ENCODE data around the gene UCHL5.
"Not testable (repeated sequence)": the region's sequence is repeated elsewhere in the genome, so short reads cannot be mapped to it uniquely, and the experiment has no call there.

UCHL5 gene

GRCh38 chr1:193077991-193078390 is 18.8 kb upstream of the UCHL5 start:
- DNase-seq (ENCODE audit: low spot score in 2 of 2) (no peak), ATAC-seq (no peak)
- H3K36me3 Mint-ChIP-seq, result peaks cover 80% of the 10 kb centered on the region
- no peak overlapping the region for H3K4me3 Mint-ChIP-seq
- H3K4me1 Mint-ChIP-seq, result no peaks in the 10 kb centered on the region
- H3K9me3 Mint-ChIP-seq, result no peaks in the 10 kb centered on the region
- no peak overlapping the region for H3K27ac Mint-ChIP-seq

GRCh38 chr1:193070942-193071341 is 11.8 kb upstream of the UCHL5 start:
- no peaks in the 10 kb centered on the region for H3K9me3 Mint-ChIP-seq
- DNase-seq (ENCODE audit: low spot score in 2 of 2) (no peak), ATAC-seq (peak; percentile 92)
- no peak overlapping the region for H3K4me3 Mint-ChIP-seq
- H3K27ac Mint-ChIP-seq, result peak overlapping the region; percentile 38
- peaks cover 35% of the 10 kb centered on the region for H3K36me3 Mint-ChIP-seq
- peaks cover 34% of the 10 kb centered on the region for H3K4me1 Mint-ChIP-seq

GRCh38 chr1:193070386-193070753 is 11.2 kb upstream of the UCHL5 start:
- Mint-ChIP-seq H3K4me1 (peaks cover 38% of the 10 kb centered on the region), H3K27ac (peak overlapping the region; percentile 38), H3K4me3 (peak overlapping the region; percentile 4), H3K9me3 (no peaks in the 10 kb centered on the region), H3K36me3 (peaks cover 31% of the 10 kb centered on the region)
- DNase-seq (ENCODE audit: low spot score in 2 of 2), result no peak
- no peak for ATAC-seq

- Mint-ChIP-seq H3K4me3 (peak overlapping the region; percentile 4), H3K27ac (peak overlapping the region; percentile 38), H3K36me3 (peaks cover 30% of the 10 kb centered on the region), H3K9me3 (no peaks in the 10 kb centered on the region), H3K4me1 (peaks cover 38% of the 10 kb centered on the region)
- DNase-seq (ENCODE audit: low spot score in 2 of 2), result no peak
- ATAC-seq, result no peak
Measured at GRCh38 chr1:193069748-193070385, 10.7 kb upstream of the UCHL5 start.

- no peaks in the 10 kb centered on the region for H3K9me3 Mint-ChIP-seq
- ATAC-seq (peak; percentile 60), DNase-seq (ENCODE audit: low spot score in 2 of 2) (no peak)
- H3K4me1 Mint-ChIP-seq, result peaks cover 51% of the 10 kb centered on the region
- H3K4me3 Mint-ChIP-seq, result no peak overlapping the region
- peak overlapping the region; percentile 77 for H3K27ac Mint-ChIP-seq
- H3K36me3 Mint-ChIP-seq, result peaks cover 26% of the 10 kb centered on the region
Measured at GRCh38 chr1:193068013-193068412, 8.9 kb upstream of the UCHL5 start.

- Mint-ChIP-seq H3K9me3 (no peaks in the 10 kb centered on the region), H3K4me3 (no peak overlapping the region), H3K36me3 (peaks cover 14% of the 10 kb centered on the region), H3K4me1 (peaks cover 58% of the 10 kb centered on the region), H3K27ac (peak overlapping the region; percentile 77)
- no peak for DNase-seq (ENCODE audit: low spot score in 2 of 2)
- no peak for ATAC-seq
Measured at GRCh38 chr1:193066606-193067005, 7.4 kb upstream of the UCHL5 start.

- H3K4me3 Mint-ChIP-seq, result no peak overlapping the region
- no peaks in the 10 kb centered on the region for H3K9me3 Mint-ChIP-seq
- peaks cover 60% of the 10 kb centered on the region for H3K4me1 Mint-ChIP-seq
- ATAC-seq (no peak), DNase-seq (ENCODE audit: low spot score in 2 of 2) (no peak)
- peaks cover 14% of the 10 kb centered on the region for H3K36me3 Mint-ChIP-seq
- H3K27ac Mint-ChIP-seq, result no peak overlapping the region
Measured at GRCh38 chr1:193065954-193066353, 6.8 kb upstream of the UCHL5 start.

GRCh38 chr1:193062698-193063463 is 3.7 kb upstream of the UCHL5 start:
- H3K9me3 Mint-ChIP-seq, result no peaks in the 10 kb centered on the region
- peaks cover 25% of the 10 kb centered on the region for H3K36me3 Mint-ChIP-seq
- H3K4me3 Mint-ChIP-seq, result peak overlapping the region; percentile 12
- no peak for ATAC-seq
- no peak for DNase-seq (ENCODE audit: low spot score in 2 of 2)
- H3K27ac Mint-ChIP-seq, result peak overlapping the region; percentile 40
- H3K4me1 Mint-ChIP-seq, result peaks cover 69% of the 10 kb centered on the region

GRCh38 chr1:193060938-193061337 is 1.8 kb upstream of the UCHL5 start:
- Mint-ChIP-seq H3K36me3 (peaks cover 31% of the 10 kb centered on the region), H3K27ac (peak overlapping the region; percentile 96), H3K4me3 (peak overlapping the region; percentile 90), H3K4me1 (peaks cover 66% of the 10 kb centered on the region), H3K9me3 (no peaks in the 10 kb centered on the region)
- ATAC-seq (no peak), DNase-seq (ENCODE audit: low spot score in 2 of 2) (no peak)

- Mint-ChIP-seq H3K4me1 (peaks cover 63% of the 10 kb centered on the region), H3K27ac (peak overlapping the region; percentile 96), H3K4me3 (peak overlapping the region; percentile 90), H3K36me3 (peaks cover 31% of the 10 kb centered on the region), H3K9me3 (no peaks in the 10 kb centered on the region)
- ATAC-seq (no peak), DNase-seq (ENCODE audit: low spot score in 2 of 2) (no peak)
Measured at GRCh38 chr1:193060406-193060805, 1.2 kb upstream of the UCHL5 start.

- ATAC-seq (no peak), DNase-seq (ENCODE audit: low spot score in 2 of 2) (no peak)
- Mint-ChIP-seq H3K9me3 (no peaks in the 10 kb centered on the region), H3K36me3 (peaks cover 31% of the 10 kb centered on the region), H3K4me1 (peaks cover 63% of the 10 kb centered on the region), H3K27ac (peak overlapping the region; percentile 96), H3K4me3 (peak overlapping the region; percentile 90)
Measured at GRCh38 chr1:193060115-193060403, 899 bp upstream of the UCHL5 start.

GRCh38 chr1:193058529-193059281 is 455 bp downstream of the UCHL5 start:
- H3K27ac Mint-ChIP-seq, result peak overlapping the region; percentile 96
- peak overlapping the region; percentile 90 for H3K4me3 Mint-ChIP-seq
- H3K36me3 Mint-ChIP-seq, result peaks cover 31% of the 10 kb centered on the region
- peak; percentile 79 for ATAC-seq
- DNase-seq (ENCODE audit: low spot score in 2 of 2), result peak; percentile 61 to 85
- H3K4me1 Mint-ChIP-seq, result peaks cover 55% of the 10 kb centered on the region
- no peaks in the 10 kb centered on the region for H3K9me3 Mint-ChIP-seq

- no peaks in the 10 kb centered on the region for H3K9me3 Mint-ChIP-seq
- H3K4me1 Mint-ChIP-seq, result peaks cover 33% of the 10 kb centered on the region
- no peak for DNase-seq (ENCODE audit: low spot score in 2 of 2)
- H3K36me3 Mint-ChIP-seq, result peaks cover 49% of the 10 kb centered on the region
- no peak overlapping the region for H3K4me3 Mint-ChIP-seq
- ATAC-seq, result no peak
- no peak overlapping the region for H3K27ac Mint-ChIP-seq
Measured at GRCh38 chr1:193054169-193054675, 4.9 kb downstream of the UCHL5 start.

- not testable (repeated sequence) for H3K27ac Mint-ChIP-seq; H3K4me3 Mint-ChIP-seq; H3K4me1 Mint-ChIP-seq; ATAC-seq; H3K9me3 Mint-ChIP-seq; DNase-seq (ENCODE audit: low spot score in 2 of 2)
- peaks cover 79% of the 10 kb centered on the region for H3K36me3 Mint-ChIP-seq
Measured at GRCh38 chr1:193048913-193049312, 10.2 kb downstream of the UCHL5 start.

GRCh38 chr1:193042766-193043691 is 16.1 kb downstream of the UCHL5 start:
- H3K27ac Mint-ChIP-seq, result no peak overlapping the region
- peaks cover 48% of the 10 kb centered on the region for H3K36me3 Mint-ChIP-seq
- H3K4me1 Mint-ChIP-seq, result peaks cover 15% of the 10 kb centered on the region
- ATAC-seq (no peak), DNase-seq (ENCODE audit: low spot score in 2 of 2) (no peak)
- H3K9me3 Mint-ChIP-seq, result no peaks in the 10 kb centered on the region
- no peak overlapping the region for H3K4me3 Mint-ChIP-seq
